ENCODE data around the gene ENO2.

GRCh38 chr12:6891646-6892001, 22.8 kb upstream of the ENO2 start:
- TF ChIP-seq CTCF (IDR thresholded peaks at IDR 0.05) (no peak), POLR2A (IDR thresholded peaks at IDR 0.05) (no peak)
